Ishikawa (cell line): ENCODE data around the gene NCK2.
A peak's percentile ranks its signal among the peaks of the same experiment; 100 is the strongest.

Experiments
- CEBPB ChIP-seq: IDR thresholded peaks from 2 replicates; pipeline ENCODE4 v1.6.1; 2012
- CREB1 ChIP-seq: IDR thresholded peaks from 2 replicates; pipeline ENCODE4 v1.6.1; 2012; ENCODE audit warnings: low read depth
- EGR1 ChIP-seq: IDR thresholded peaks from 2 replicates; pipeline ENCODE4 v1.6.1; 2012
- EP300 ChIP-seq: IDR thresholded peaks from 2 replicates; pipeline ENCODE4 v1.6.1; 2012; ENCODE audit warnings: borderline replicate concordance
- FOXM1 ChIP-seq: IDR thresholded peaks from 2 replicates; pipeline ENCODE4 v1.6.1; 2012; ENCODE audit warnings: low read depth, borderline replicate concordance
- NFIC ChIP-seq: IDR thresholded peaks from 2 replicates; pipeline ENCODE4 v1.6.1; 2012
- RAD21 ChIP-seq: IDR thresholded peaks from 2 replicates; pipeline ENCODE4 v1.6.1; 2012; ENCODE audit warnings: low read depth
- TAF1 ChIP-seq: IDR thresholded peaks from 2 replicates; pipeline ENCODE4 v1.6.1; 2012; ENCODE audit warnings: low read depth, mild to moderate bottlenecking
- TCF12 ChIP-seq: IDR thresholded peaks from 2 replicates; pipeline ENCODE4 v1.6.1; 2012; ENCODE audit warnings: low read depth
- TEAD4 ChIP-seq: IDR thresholded peaks from 2 replicates; pipeline ENCODE4 v1.6.1; 2012
- YY1 ChIP-seq: IDR thresholded peaks from 2 replicates; pipeline ENCODE4 v1.6.1; 2012; ENCODE audit warnings: low read depth
- ZBTB7A ChIP-seq: IDR thresholded peaks from 2 replicates; pipeline ENCODE4 v1.6.1; 2012; ENCODE audit warnings: low read depth
- TF ChIP-seq, protein P1 (sequence below): IDR thresholded peaks from 2 replicates; pipeline ENCODE4 v1.6.1; 2012
- TF ChIP-seq, protein P2 (sequence below): IDR thresholded peaks from 2 replicates; pipeline ENCODE4 v1.6.1; 2012
- TF ChIP-seq, protein P3 (sequence below): IDR thresholded peaks from 2 replicates; pipeline ENCODE4 v1.6.1; 2012; ENCODE audit warnings: low read depth, mild to moderate bottlenecking

Gene NCK2

DNA sequence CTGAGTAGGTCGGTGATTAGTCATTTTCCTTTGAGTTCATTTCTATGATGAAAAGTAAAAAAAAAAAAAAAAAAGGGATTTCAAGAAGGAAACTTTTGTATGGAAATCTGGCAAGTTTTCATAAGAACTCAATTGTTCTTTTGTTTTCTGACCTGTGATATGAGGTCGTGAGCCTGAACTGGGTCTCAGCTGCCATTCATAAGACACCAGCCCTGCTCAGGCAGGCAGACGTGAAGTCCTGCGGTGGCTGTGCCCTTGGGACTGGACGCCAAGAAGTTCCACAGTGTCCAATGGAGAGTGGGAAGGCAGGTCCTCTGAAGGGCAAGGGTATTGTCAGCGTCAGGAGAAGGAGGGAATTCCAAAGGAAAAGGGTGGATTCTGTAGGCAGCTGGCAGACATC, 183.9 kb downstream of the NCK2 start:
- TF ChIP-seq EGR1: no peak
- TF ChIP-seq, protein P1, sequence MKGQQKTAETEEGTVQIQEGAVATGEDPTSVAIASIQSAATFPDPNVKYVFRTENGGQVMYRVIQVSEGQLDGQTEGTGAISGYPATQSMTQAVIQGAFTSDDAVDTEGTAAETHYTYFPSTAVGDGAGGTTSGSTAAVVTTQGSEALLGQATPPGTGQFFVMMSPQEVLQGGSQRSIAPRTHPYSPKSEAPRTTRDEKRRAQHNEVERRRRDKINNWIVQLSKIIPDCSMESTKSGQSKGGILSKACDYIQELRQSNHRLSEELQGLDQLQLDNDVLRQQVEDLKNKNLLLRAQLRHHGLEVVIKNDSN: no peak
- TF ChIP-seq TCF12: no peak
- TF ChIP-seq, protein P2, sequence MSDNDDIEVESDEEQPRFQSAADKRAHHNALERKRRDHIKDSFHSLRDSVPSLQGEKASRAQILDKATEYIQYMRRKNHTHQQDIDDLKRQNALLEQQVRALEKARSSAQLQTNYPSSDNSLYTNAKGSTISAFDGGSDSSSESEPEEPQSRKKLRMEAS: no peak
- TF ChIP-seq TEAD4: no peak
- TF ChIP-seq YY1: no peak
- TF ChIP-seq CREB1: no peak
- no peak for TF ChIP-seq EP300
- no peak for TF ChIP-seq FOXM1
- no peak for TF ChIP-seq RAD21
- no peak for TF ChIP-seq NFIC
- TF ChIP-seq CEBPB: no peak
- TF ChIP-seq ZBTB7A: no peak
- TF ChIP-seq, protein P3, sequence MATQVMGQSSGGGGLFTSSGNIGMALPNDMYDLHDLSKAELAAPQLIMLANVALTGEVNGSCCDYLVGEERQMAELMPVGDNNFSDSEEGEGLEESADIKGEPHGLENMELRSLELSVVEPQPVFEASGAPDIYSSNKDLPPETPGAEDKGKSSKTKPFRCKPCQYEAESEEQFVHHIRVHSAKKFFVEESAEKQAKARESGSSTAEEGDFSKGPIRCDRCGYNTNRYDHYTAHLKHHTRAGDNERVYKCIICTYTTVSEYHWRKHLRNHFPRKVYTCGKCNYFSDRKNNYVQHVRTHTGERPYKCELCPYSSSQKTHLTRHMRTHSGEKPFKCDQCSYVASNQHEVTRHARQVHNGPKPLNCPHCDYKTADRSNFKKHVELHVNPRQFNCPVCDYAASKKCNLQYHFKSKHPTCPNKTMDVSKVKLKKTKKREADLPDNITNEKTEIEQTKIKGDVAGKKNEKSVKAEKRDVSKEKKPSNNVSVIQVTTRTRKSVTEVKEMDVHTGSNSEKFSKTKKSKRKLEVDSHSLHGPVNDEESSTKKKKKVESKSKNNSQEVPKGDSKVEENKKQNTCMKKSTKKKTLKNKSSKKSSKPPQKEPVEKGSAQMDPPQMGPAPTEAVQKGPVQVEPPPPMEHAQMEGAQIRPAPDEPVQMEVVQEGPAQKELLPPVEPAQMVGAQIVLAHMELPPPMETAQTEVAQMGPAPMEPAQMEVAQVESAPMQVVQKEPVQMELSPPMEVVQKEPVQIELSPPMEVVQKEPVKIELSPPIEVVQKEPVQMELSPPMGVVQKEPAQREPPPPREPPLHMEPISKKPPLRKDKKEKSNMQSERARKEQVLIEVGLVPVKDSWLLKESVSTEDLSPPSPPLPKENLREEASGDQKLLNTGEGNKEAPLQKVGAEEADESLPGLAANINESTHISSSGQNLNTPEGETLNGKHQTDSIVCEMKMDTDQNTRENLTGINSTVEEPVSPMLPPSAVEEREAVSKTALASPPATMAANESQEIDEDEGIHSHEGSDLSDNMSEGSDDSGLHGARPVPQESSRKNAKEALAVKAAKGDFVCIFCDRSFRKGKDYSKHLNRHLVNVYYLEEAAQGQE: no peak
- TF ChIP-seq TAF1: no peak

DNA sequence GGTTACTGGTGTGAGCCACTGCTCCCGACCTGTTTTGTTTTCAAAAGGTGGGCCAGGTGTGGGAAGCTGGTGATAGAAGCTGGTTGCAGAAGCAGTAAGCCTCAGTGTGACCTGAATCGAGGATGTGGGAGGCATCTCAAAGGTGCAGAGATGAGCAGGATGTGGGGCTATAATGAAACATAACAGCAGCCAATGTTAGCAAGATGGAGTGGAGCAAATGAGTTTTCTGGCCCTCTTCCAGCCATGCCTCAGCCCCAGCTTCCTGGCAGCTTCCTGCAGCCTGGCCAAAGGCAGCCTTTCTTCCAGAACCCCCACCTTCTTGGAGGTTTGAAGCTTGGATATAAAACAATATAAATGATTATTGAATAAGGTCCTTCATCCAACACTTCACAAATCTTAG, 184.8 kb downstream of the NCK2 start:
- no peak for TF ChIP-seq YY1
- TF ChIP-seq CREB1: no peak
- TF ChIP-seq, protein P3: no peak
- TF ChIP-seq RAD21: no peak
- TF ChIP-seq ZBTB7A: no peak
- no peak for TF ChIP-seq EP300
- TF ChIP-seq TEAD4: no peak
- TF ChIP-seq, protein P2: no peak
- no peak for TF ChIP-seq TAF1
- no peak for TF ChIP-seq TCF12
- no peak for TF ChIP-seq FOXM1
- no peak for TF ChIP-seq CEBPB
- TF ChIP-seq, protein P1: no peak
- no peak for TF ChIP-seq NFIC
- TF ChIP-seq EGR1: no peak

DNA sequence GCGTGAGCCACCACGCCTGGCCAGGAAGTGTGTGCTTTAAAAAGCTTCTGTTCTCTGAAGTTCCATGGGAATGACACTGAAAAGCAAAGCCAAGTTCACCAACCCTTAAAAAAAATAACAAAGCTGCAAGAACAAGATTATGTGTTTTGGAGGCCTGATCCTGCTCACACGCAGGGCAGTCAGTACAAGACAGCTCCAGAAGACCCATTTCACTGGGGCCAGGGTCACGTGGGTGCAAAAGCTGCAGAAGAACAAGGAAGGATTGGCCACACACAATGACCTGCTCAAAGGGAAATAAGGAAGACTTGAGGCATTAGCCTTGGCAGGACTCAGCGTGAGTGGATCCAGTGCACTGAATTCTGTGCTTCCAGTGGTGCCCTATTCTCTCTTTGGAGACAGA, 187.9 kb downstream of the NCK2 start:
- TF ChIP-seq CREB1 (no peak), FOXM1 (no peak), CEBPB (no peak), EP300 (no peak)

DNA sequence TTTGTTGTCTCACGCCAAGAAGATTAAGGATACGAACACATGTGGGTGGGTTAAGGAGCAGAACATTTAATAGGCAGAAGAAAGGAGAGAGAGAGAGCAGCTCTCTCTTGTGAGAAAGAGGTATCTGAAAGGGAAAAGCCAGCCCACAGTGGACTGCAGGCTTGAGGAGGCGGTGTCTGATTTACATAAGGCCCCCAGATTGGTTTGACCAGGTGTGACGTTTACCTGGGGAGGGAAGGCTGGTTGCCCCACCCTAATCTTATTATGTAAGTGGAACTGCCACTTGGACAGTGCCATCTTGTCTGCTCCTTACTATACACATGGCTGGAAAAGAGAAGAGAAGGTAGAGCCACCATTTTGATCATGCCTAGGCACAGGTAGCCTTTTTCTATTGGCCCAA, 189.2 kb downstream of the NCK2 start:
- TF ChIP-seq YY1 (peak; percentile 38; the same call in 1 of the 2 replicates), FOXM1 (no peak)

DNA sequence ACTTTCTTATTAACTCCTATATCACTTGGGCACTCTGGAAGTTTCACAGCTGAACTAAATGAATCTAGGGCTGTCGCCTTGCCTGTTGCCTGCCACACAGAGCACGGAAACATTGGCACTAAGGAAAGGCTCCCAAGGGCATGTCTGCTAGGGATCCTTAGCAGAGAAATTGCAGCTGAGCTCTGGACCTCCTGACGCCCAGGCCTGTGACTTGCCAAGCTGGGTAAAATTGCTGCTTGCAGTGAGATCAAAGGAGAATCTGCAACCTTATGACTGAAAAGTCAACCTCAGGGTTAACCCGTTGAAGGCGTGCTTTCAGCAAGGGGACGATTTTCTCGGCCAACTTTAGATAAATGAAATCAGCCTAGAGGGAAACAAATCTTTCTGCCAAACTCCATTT, 189.8 kb downstream of the NCK2 start:
- TF ChIP-seq, protein P3: no peak
- TF ChIP-seq YY1: no peak
- no peak for TF ChIP-seq EGR1

DNA sequence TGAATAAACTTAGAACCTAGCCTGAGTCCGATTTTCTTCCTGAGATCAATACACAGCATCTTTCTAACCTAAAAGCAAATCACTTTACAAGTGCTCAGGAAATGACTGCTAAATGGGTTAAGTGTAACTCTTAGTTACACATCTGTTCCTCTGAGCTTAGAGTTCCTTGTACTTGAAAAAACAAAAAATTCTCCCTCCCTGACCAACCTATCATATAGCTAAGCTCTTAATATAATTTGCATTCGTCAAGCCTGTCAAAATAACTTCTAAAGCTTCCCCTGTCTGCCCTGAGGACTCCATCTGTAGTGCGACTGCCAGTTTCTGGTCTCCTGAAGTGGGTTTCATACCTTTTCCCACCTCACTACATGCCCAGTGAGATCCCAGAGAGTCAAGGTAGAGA, 190.4 kb downstream of the NCK2 start:
- TF ChIP-seq EP300: no peak
- no peak for TF ChIP-seq TCF12
- TF ChIP-seq, protein P3: no peak
- no peak for TF ChIP-seq EGR1
- TF ChIP-seq, protein P1: no peak
- TF ChIP-seq CREB1: no peak
- no peak for TF ChIP-seq FOXM1
- TF ChIP-seq TAF1: no peak
